GM12864 (cell line): ENCODE measurements around the gene AFF1.
"Not testable (repeated sequence)": the region's sequence is repeated elsewhere in the genome, so short reads cannot be mapped to it uniquely, and the experiment has no call there.

Experiments
- DNase-seq: peaks from one replicate; pipeline ENCODE4 v3.0.0-alpha.2; 2011; ENCODE audit warnings: low read depth
- H3K4me3 ChIP-seq: 2 replicates; pipeline ENCODE4 v1.5.1; 2011; ENCODE audit warnings: mild to moderate bottlenecking, low read depth, low read length, control low read depth
- CTCF ChIP-seq: IDR thresholded peaks from 2 replicates; pipeline ENCODE4 v1.5.1; 2011; ENCODE audit warnings: low read depth, mild to moderate bottlenecking, moderate library complexity, low read length, control low read depth, inconsistent platforms; ENCODE audit errors: missing control alignments

AFF1 gene

GRCh38 chr4:87036713-87037112 lies 101.9 kb downstream of the AFF1 start:
- TF ChIP-seq CTCF = no peak
- no peak overlapping the region for H3K4me3 ChIP-seq
- DNase-seq = no peak

GRCh38 chr4:87037171-87037570 lies 102.4 kb downstream of the AFF1 start:
- H3K4me3 ChIP-seq, DNase-seq: not testable (repeated sequence)

GRCh38 chr4:87037671-87038334 lies 103.0 kb downstream of the AFF1 start:
- H3K4me3 ChIP-seq = no peak overlapping the region
- TF ChIP-seq CTCF = no peak
- no peak for DNase-seq

GRCh38 chr4:87038837-87039615 lies 104.2 kb downstream of the AFF1 start:
- no peak for DNase-seq
- no peak for TF ChIP-seq CTCF
- no peak overlapping the region for H3K4me3 ChIP-seq

- no peak for TF ChIP-seq CTCF
- H3K4me3 ChIP-seq = no peak overlapping the region
- no peak for DNase-seq
Measured at GRCh38 chr4:87041141-87041540, 106.3 kb downstream of the AFF1 start.

GRCh38 chr4:87042221-87042620 lies 107.4 kb downstream of the AFF1 start:
- no peak overlapping the region for H3K4me3 ChIP-seq
- DNase-seq = no peak
- TF ChIP-seq CTCF = no peak

- TF ChIP-seq CTCF = no peak
- no peak for DNase-seq
- no peak overlapping the region for H3K4me3 ChIP-seq
Measured at GRCh38 chr4:87042986-87043820, 108.4 kb downstream of the AFF1 start.
